K562 (cell line): ENCODE data around the gene AP3M1. TPM values are rescaled to one million over a fixed set of nuclear protein-coding genes. Genes with fewer than 3 reads are reported as not detected.
A peak's percentile ranks its signal among the peaks of the same experiment; 100 is the strongest.

ENCODE experiments used
- ATAC-seq: fragments of 200-7000 bp; cut with Tn5 transposase; 3 replicates; pipeline ENCODE4 v1.9.1; 2020; ENCODE audit warnings: moderate library complexity
- BruUV-seq: library from RNA; stranded (reverse); fragments of 400-500 nt; replicated peaks from 2 replicates; lab custom pipeline; 2021; lab: Mats Ljungman, UMichigan
- CTCF ChIA-PET: fragments of 300-600 bp; formaldehyde crosslinking; extraction: SDS; loops from one replicate; lab custom pipeline; 2021; ENCODE audit warnings: low intra/inter-chr PET ratio; lab: Yijun Ruan, JAX
- POLR2A ChIA-PET: fragments of 300-600, 350-650 bp; sonication (Branson Sonifier 250); formaldehyde crosslinking; extraction: SDS; loops from one replicate; lab custom pipeline; 2021; ENCODE audit warnings: antibody characterized with exemption, inconsistent platforms; lab: Yijun Ruan, JAX
- DNase-seq, 4 experiments: peaks; one replicate each; pipeline versions ENCODE4 v3.0.0 to v3.0.0-alpha.2; 2011 to 2018; ENCODE audit warnings: low spot score in 3 of 4, mixed read lengths in 3 of 4; ENCODE audit errors: extremely low read depth in 1 of 4
- FAIRE-seq: peaks from 2 replicates; lab custom pipeline; 2011; peaks lifted over from hg19 to GRCh38; lab: Jason Lieb, UNC
- H2AFZ ChIP-seq: 2 replicates; pipeline ENCODE4 v1.6.0; 2011; ENCODE audit warnings: low read depth, low read length, control low read depth, inconsistent platforms
- H3K27ac ChIP-seq: fragments of 200-600 bp; 3 replicates; pipeline ENCODE4 v1.8.0; 2011; ENCODE audit warnings: low read depth, mild to moderate bottlenecking, control low read depth, inconsistent platforms, low read length, moderate library complexity, mixed read lengths; ENCODE audit errors: extremely low read depth
- H3K27me3 ChIP-seq, 2 experiments: fragments of 300-600 bp in 1 of 2; 2 replicates in 1 of 2; 3 replicates in 1 of 2; pipeline versions ENCODE4 v1.6.0 to v1.8.0; 2011; ENCODE audit warnings: inconsistent platforms in 2 of 2, low read length in 2 of 2, mild to moderate bottlenecking in 1 of 2, mixed read lengths in 1 of 2, moderate library complexity in 1 of 2; ENCODE audit not compliant: control insufficient read depth in 2 of 2, insufficient read depth in 2 of 2
- H3K36me3 ChIP-seq: fragments of 300-600 bp; 3 replicates; pipeline ENCODE4 v1.8.0; 2011; ENCODE audit warnings: mild to moderate bottlenecking, low read length, inconsistent platforms; ENCODE audit not compliant: control insufficient read depth, insufficient read depth
- H3K4me1 ChIP-seq, 2 experiments: fragments of 200-600 bp in 1 of 2; replicated peaks in 1 of 2; 2 replicates in 1 of 2; 3 replicates in 1 of 2; pipeline versions ENCODE4 v1.5.1 to v1.8.0; 2011; ENCODE audit warnings: inconsistent platforms in 2 of 2, low read length in 2 of 2, mild to moderate bottlenecking in 1 of 2, mixed read lengths in 1 of 2, moderate library complexity in 1 of 2; ENCODE audit not compliant: control insufficient read depth in 2 of 2, insufficient read depth in 2 of 2
- H3K4me2 ChIP-seq: 2 replicates; pipeline ENCODE4 v1.6.1; 2011; ENCODE audit warnings: low read length, control low read depth, inconsistent platforms, mixed read lengths; ENCODE audit not compliant: insufficient read depth
- H3K4me3 ChIP-seq: fragments of 200-600 bp; sonication (generic), shearing (Covaris generic); 2 replicates; pipeline ENCODE4 v1.5.1; 2016; ENCODE audit warnings: control low read depth, inconsistent platforms
- H3K79me2 ChIP-seq: fragments of 200-600 bp; 3 replicates; pipeline ENCODE4 v1.8.0; 2011; ENCODE audit warnings: low read length, inconsistent platforms; ENCODE audit not compliant: control insufficient read depth, insufficient read depth
- H3K9ac ChIP-seq, 2 experiments: 2 replicates each; pipeline versions ENCODE4 v1.6.0 to v1.6.1; 2011; ENCODE audit warnings: low read depth in 2 of 2, low read length in 2 of 2, control low read depth in 1 of 2, inconsistent platforms in 1 of 2, mild to moderate bottlenecking in 1 of 2, mixed read lengths in 1 of 2; ENCODE audit not compliant: insufficient read depth in 1 of 2
- H3K9me1 ChIP-seq: one replicate; pipeline ENCODE4 v1.6.0; 2011; ENCODE audit warnings: inconsistent platforms, mild to moderate bottlenecking, low read length, moderate library complexity; ENCODE audit not compliant: control insufficient read depth, insufficient read depth
- H3K9me3 ChIP-seq: replicated peaks from 2 replicates; pipeline ENCODE4 v1.5.1; 2011; ENCODE audit warnings: low read depth, low read length, inconsistent platforms; ENCODE audit not compliant: control insufficient read depth, insufficient read depth
- H4K20me1 ChIP-seq: replicated peaks from 2 replicates; pipeline ENCODE4 v1.6.1; 2011; ENCODE audit warnings: low read length, inconsistent platforms, mixed read lengths; ENCODE audit not compliant: control insufficient read depth, insufficient read depth
- NFE2L1 ChIP-seq: fragments of 450-650 bp; IDR thresholded peaks from 2 replicates; pipeline ENCODE4 v1.6.1; 2016; ENCODE audit warnings: missing genetic modification characterization, low read depth, mild to moderate bottlenecking, missing compliant biosample characterization, moderate library complexity, borderline replicate concordance
- NFYB ChIP-seq: IDR thresholded peaks from 2 replicates; pipeline ENCODE4 v1.6.1; 2011; ENCODE audit warnings: mild to moderate bottlenecking, moderate library complexity; ENCODE audit not compliant: insufficient read length; ENCODE audit errors: extremely low read depth
- NR4A1 ChIP-seq, 2 experiments: fragments of 250-450 bp in 1 of 2; fragments of 450-650 bp in 1 of 2; sonication (Bioruptor Pico) in 1 of 2; IDR thresholded peaks; 2 replicates each; pipeline versions ENCODE4 v1.4.0 to v1.6.1; 2016 to 2020; ENCODE audit warnings: mild to moderate bottlenecking in 2 of 2, missing compliant biosample characterization in 1 of 2, missing genetic modification characterization in 1 of 2, moderate library complexity in 1 of 2
- POLR2AphosphoS5 ChIP-seq: IDR thresholded peaks from 2 replicates; pipeline ENCODE4 v1.6.1; 2011; ENCODE audit warnings: mild to moderate bottlenecking, low read depth, low read length, moderate library complexity; ENCODE audit not compliant: control insufficient read depth, insufficient read depth
- RBM25 ChIP-seq: fragments of 200-400 bp; formaldehyde crosslinking; IDR thresholded peaks from 2 replicates; pipeline ENCODE4 v1.6.1; 2018; ENCODE audit warnings: low read length, low read depth, moderate library complexity; ENCODE audit not compliant: severe bottlenecking
- WGBS: fragments of 100-300 bp; shearing (Covaris generic); methylation state at CpG from one replicate; pipeline ENCODE4 v1.1.6; 2016; ENCODE audit warnings: low coverage, mixed read lengths; ENCODE audit not compliant: insufficient coverage; ENCODE audit errors: missing lambda C conversion rate; 5-methylcytosine and 5-hydroxymethylcytosine counted together
- in situ Hi-C: fragments of 300-500 bp; cut with MboI; formaldehyde crosslinking; loops from 4 replicates; pipeline ENCODE4 v1.15.0; 2018; ENCODE audit warnings: inconsistent platforms, mixed read lengths
- intact Hi-C: fragments of 100-400 bp; cut with micrococcal nuclease; formaldehyde crosslinking; loops from 2 replicates; pipeline ENCODE4 v1.14.2; 2022
- polyA plus RNA-seq, 8 experiments: library from polyadenylated mRNA; depleted of rRNA in 4 of 8; stranded (reverse) in 5 of 8; unstranded in 3 of 8; fragments of >200 nt; fragmentation: Nextera tagmentation in 2 of 8; fragmentation: Illumina TruSeq in 1 of 8; extraction: Ambion mirVana in 2 of 8; extraction: Trizol in 1 of 8; gene quantifications; 2 replicates each; pipeline versions ENCODE4 v1.2.1 to v1.2.3, GENCODE V29; 2011 to 2014; ENCODE audit warnings: inconsistent platforms in 1 of 8, missing spikeins in 1 of 8
- total RNA-seq, 7 experiments: library from RNA; depleted of rRNA in 6 of 7; stranded (reverse); fragments of >200 nt in 6 of 7; fragmentation: Illumina TruSeq in 2 of 7; extraction: Trizol in 2 of 7; gene quantifications; 2 replicates each; pipeline versions ENCODE4 v1.2.1 to v1.2.3, GENCODE V29; 2011 to 2021; ENCODE audit warnings: low replicate concordance in 1 of 7
- TF ChIP-seq, protein P1 (sequence below): fragments of 200-800 bp; sonication (Bioruptor generic); IDR thresholded peaks from 2 replicates; pipeline ENCODE4 v1.6.1; 2016; ENCODE audit warnings: missing genetic modification characterization, missing compliant biosample characterization

AP3M1 gene
- total and polyA plus RNA-seq, 9 of the 15 experiments (the other 6 are each of a cell fraction or from before 2014, with no cell fraction given), result 44.3 to 135 (median 67.6) TPM

DNA sequence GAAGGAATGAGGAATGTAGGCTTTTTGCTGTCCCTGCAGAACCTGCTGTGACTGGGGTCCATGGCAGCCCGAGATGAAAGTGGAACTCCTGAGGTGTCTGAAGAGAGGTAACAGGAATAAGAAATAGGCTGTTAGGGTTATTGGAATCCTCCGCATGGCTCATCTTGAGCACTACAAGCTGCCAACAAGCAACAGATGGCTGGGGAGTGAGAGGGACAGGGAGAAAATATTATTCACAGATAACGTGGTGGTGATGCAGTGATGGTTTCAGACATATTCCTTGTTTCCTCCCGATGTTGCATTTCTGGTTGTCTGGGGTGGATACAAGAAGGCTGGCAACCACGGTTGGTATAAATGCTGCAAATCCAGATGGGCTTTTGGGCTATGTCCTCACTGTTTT is 46.1 kb downstream of the AP3M1 start:
- Histone ChIP-seq H3K36me3 (peaks cover 92% of the 10 kb centered on the region), H3K9ac (no peak overlapping the region), H3K4me3 (no peak overlapping the region), H3K4me2 (no peak overlapping the region), H2AFZ (no peak overlapping the region), H3K27ac (no peak overlapping the region), H3K27me3 (no peaks in the 10 kb centered on the region), H3K9me3 (no peaks in the 10 kb centered on the region), H3K4me1 (no peaks in the 10 kb centered on the region), H4K20me1 (no peaks in the 10 kb centered on the region), H3K9me1 (no peaks in the 10 kb centered on the region), H3K79me2 (no peaks in the 10 kb centered on the region)
- no peak for ATAC-seq
- FAIRE-seq, result no peak
- WGBS, result 84% methylated on average over 4 of the region's 5 CpGs
- CTCF ChIA-PET, result interaction anchor here (1.4 to 2.3 kb wide), 2 partner anchors 130 to 218 kb away, joined by 3 to 13 read pairs; no protein-coding TSS in a partner anchor
- in situ Hi-C loops (no loop called here), intact Hi-C loops (loop anchor here (10.0 kb wide), 1 partner anchor 320 kb away; the partner anchor contains the start of genes CHCHD1 and ZSWIM8)
- POLR2A ChIA-PET, result interaction anchor here (1.1 kb wide), 1 partner anchor 46 kb away, joined by 3 read pairs; the partner anchor contains the start of genes ADK and AP3M1
- TF ChIP-seq NFE2L1 (tag) (no peak), RBM25 (no peak), NFYB (no peak), NR4A1 (CRISPR knock-in tag; IDR thresholded peaks at IDR 0.05) (no peak), NR4A1 (tag; IDR thresholded peaks at IDR 0.05) (no peak), POLR2AphosphoS5 (0 out of 2 replicates have a peak, but pooled peaks have one; percentile 2)
- TF ChIP-seq, protein P1, sequence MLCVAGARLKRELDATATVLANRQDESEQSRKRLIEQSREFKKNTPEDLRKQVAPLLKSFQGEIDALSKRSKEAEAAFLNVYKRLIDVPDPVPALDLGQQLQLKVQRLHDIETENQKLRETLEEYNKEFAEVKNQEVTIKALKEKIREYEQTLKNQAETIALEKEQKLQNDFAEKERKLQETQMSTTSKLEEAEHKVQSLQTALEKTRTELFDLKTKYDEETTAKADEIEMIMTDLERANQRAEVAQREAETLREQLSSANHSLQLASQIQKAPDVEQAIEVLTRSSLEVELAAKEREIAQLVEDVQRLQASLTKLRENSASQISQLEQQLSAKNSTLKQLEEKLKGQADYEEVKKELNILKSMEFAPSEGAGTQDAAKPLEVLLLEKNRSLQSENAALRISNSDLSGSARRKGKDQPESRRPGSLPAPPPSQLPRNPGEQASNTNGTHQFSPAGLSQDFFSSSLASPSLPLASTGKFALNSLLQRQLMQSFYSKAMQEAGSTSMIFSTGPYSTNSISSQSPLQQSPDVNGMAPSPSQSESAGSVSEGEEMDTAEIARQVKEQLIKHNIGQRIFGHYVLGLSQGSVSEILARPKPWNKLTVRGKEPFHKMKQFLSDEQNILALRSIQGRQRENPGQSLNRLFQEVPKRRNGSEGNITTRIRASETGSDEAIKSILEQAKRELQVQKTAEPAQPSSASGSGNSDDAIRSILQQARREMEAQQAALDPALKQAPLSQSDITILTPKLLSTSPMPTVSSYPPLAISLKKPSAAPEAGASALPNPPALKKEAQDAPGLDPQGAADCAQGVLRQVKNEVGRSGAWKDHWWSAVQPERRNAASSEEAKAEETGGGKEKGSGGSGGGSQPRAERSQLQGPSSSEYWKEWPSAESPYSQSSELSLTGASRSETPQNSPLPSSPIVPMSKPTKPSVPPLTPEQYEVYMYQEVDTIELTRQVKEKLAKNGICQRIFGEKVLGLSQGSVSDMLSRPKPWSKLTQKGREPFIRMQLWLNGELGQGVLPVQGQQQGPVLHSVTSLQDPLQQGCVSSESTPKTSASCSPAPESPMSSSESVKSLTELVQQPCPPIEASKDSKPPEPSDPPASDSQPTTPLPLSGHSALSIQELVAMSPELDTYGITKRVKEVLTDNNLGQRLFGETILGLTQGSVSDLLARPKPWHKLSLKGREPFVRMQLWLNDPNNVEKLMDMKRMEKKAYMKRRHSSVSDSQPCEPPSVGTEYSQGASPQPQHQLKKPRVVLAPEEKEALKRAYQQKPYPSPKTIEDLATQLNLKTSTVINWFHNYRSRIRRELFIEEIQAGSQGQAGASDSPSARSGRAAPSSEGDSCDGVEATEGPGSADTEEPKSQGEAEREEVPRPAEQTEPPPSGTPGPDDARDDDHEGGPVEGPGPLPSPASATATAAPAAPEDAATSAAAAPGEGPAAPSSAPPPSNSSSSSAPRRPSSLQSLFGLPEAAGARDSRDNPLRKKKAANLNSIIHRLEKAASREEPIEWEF (CRISPR knock-in tag), result no peak
- no TSS peak for BruUV-seq
- DNase-seq, result no peak
